Left colon (tissue), 2 donors: ENCODE data around the gene TYW1. TPM values are rescaled to one million over a fixed set of nuclear protein-coding genes. Genes with fewer than 3 reads are reported as not detected.
"Not testable (repeated sequence)": the region's sequence is repeated elsewhere in the genome, so short reads cannot be mapped to it uniquely, and the experiment has no call there.

ENCODE experiments used
- ATAC-seq: fragments of 200-7000 bp; cut with Tn5 transposase; one replicate; pipeline ENCODE4 v1.9.1; 2020; ENCODE audit warnings: mild to moderate bottlenecking, moderate library complexity
- DNase-seq, 2 donors: peaks; one replicate each; pipeline ENCODE4 v3.0.0-alpha.2; 2020
- intact Hi-C, 2 donors: fragments of 100-400 bp; cut with DNase I in 1 of 2; cut with micrococcal nuclease in 1 of 2; formaldehyde crosslinking; loops; one replicate each; pipeline versions ENCODE4 v1.11.2 to v1.14.0; 2022; cut with DNase I, micrococcal nuclease
- microRNA-seq, 2 donors: library from miRNA; unstranded; fragments of <30 nt; microRNA quantifications; one replicate each; pipeline versions ENCODE4 v1.1.0 to v1.2.0, GENCODE V29; 2020
- total RNA-seq, 2 donors: library from RNA; stranded (reverse); fragmentation: NEBNext Ultra II Directional; extraction: Animal tissue kit (Norgen Biotek cat#: 25700); gene quantifications; one replicate each; pipeline ENCODE4 v1.2.1, GENCODE V29; 2021
- donor health status: DM: no; HTN: no; CAD: no.
- donor health status: DM: yes; HTN: yes; CAD: no.

TYW1 gene
- total RNA-seq, 2 donors from 2014 or later: 16.1 to 17.9 TPM

DNA sequence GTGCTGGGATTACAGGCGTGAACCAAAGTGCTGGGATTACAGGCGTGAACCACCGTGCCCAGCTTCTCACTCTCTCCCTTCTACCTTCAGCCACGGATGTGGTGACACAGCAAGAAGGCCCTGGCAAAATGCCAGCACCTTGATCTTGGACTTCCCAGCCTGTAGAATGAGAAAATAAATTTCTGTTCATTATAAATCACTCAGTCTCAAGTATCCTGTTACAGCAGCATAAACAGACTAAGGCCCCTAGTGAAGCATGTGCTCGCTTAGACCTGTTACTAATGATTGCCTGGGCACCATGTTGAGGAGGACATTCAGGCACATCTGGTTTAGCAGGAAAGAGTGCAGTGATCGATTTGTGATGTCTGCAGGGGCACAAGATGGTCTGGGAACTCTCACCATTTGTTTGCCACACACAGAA, 263.5 kb downstream of the TYW1 start:
- DNase-seq, ATAC-seq, intact Hi-C loops: not testable (repeated sequence)

DNA sequence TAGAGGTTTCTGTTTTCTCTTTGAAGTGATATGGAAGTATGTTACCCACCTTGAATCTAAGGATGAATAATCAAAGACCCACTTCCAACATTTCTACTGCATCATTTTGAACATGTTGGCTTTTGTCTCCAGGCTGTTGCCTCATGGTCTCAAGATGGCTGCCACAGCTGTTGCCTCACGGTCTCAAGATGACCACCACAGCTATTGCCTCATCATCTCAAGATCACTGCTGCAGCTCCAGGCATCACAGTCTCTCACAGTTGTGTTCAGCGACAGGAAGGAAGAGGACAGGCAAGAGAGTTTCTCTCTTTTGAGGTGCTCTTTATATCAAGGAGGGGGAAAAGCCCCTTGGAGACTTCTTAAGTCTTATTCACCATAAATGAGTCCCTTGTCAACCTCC, 267.4 kb downstream of the TYW1 start:
- ATAC-seq, DNase-seq, intact Hi-C loops: not testable (repeated sequence)

DNA sequence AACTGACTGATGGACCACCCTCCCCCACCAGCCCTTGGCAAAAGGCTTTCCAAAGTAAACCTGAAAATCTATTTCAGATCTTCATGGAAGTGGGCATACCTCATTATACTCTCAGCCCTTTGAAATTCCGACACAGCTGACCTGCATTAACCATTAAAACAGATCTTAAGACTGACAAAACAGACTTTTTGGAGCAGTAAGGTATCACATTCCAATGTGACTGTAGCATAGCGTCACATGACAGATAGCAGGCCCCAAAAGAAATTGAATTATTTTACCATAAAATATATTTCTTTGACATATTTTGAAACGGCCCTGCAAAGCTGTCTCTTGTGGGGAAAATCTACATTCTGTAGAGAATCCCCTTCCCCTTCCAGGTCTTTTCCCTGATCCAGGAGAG, 269.4 kb downstream of the TYW1 start:
- DNase-seq, ATAC-seq, intact Hi-C loops: not testable (repeated sequence)

DNA sequence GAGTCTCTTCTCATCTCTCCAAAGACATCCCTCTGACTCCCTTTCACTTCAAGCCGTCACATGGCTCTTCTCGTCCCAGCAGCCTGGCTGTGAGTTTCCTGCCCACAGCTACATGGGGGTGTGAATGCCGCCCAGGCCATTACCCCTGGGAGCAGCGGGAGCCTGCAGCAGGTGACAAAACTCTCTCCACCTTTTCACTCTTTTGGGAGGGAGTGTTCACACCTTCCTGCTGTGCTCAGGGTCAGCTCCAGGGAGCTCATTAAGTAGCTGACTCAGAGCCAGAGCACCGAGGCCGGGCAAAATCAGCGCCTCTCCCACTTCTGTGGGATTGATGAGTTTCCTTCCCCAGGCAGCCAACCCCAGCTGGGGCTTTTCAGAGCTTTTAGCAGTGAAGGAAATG, 271.3 kb downstream of the TYW1 start:
- no peak for ATAC-seq
- intact Hi-C loops: no loop called here

DNA sequence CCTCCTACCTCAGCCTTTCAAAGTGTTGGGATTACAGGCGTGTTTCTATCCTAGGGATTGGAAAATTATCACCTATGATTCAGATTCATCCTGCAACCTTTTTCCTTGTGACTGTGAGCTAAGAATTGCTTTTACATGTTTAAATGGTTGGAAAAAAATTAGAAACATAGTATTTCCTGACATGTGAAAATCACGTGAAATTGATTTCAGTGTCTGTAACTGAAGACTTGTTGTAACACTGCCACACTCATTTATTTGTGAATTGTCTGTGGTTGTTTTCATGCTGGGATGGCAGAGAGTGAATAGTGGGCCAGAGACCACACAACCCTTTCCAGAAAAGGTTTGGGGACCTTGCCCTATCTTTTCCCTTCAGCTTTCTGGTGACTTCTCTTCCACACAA, 273.3 kb downstream of the TYW1 start:
- DNase-seq, ATAC-seq, intact Hi-C loops: not testable (repeated sequence)

More for the DNA sequence above, 271.3 kb downstream of the TYW1 start:
- DNase-seq: no peak

Small RNAs within 50 kb of the gene (microRNA-seq; reads per million reads assigned to microRNA genes)
- 0 reads per million in 2 donors for gene MIR4650-1

Other genes with a start within 250 kb of the TYW1 start
- gene TMEM248, start 75.6 kb upstream of the TYW1 start, total RNA-seq: 100 to 1,000 TPM; 121 TPM
- gene SBDS, start 1.2 kb upstream of the TYW1 start, total RNA-seq: 100 to 1,000 TPM; 128 to 164 TPM